A549 (cell line): ENCODE results near the gene RBM17. TPM values are rescaled to one million over a fixed set of nuclear protein-coding genes. Genes with fewer than 3 reads are reported as not detected.

Source experiments
- ATAC-seq, 2 experiments: fragments of 200-7000 bp in 1 of 2; fragments of >200 bp in 1 of 2; cut with Nextera tagmentation in 1 of 2; cut with Tn5 transposase in 1 of 2; 3 replicates each; pipeline versions ENCODE4 v1.8.0 to v1.9.1; 2018 to 2020; ENCODE audit warnings: mild to moderate bottlenecking in 1 of 2, moderate library complexity in 1 of 2
- CTCF ChIA-PET: fragments of 300-600 bp; sonication (Branson Sonifier 250); formaldehyde crosslinking; extraction: SDS; loops from one replicate; lab custom pipeline; 2021; ENCODE audit warnings: antibody characterized with exemption, inconsistent platforms; lab: Yijun Ruan, JAX
- POLR2A ChIA-PET: fragments of 350-600 bp; formaldehyde crosslinking; extraction: SDS; loops from one replicate; lab custom pipeline; 2021; ENCODE audit warnings: antibody characterized with exemption, inconsistent platforms; lab: Yijun Ruan, JAX
- DNase-seq, 2 experiments: peaks; one replicate each; pipeline versions ENCODE4 v3.0.0 to v3.0.0-alpha.2; 2011 to 2016; ENCODE audit warnings: low read depth in 1 of 2, low spot score in 1 of 2
- FAIRE-seq: peaks from 2 replicates; lab custom pipeline; 2011; peaks lifted over from hg19 to GRCh38; lab: Jason Lieb, UNC
- H3K27ac ChIP-seq, 2 experiments: fragments of >200 bp; sonication (Bioruptor Twin); formaldehyde crosslinking; 3 replicates each; pipeline ENCODE4 v1.5.1; 2016 to 2017
- H3K4me1 ChIP-seq: fragments of >200 bp; sonication (Bioruptor Twin); formaldehyde crosslinking; 3 replicates; pipeline ENCODE4 v1.6.1; 2016
- H3K4me2 ChIP-seq: fragments of >200 bp; sonication (Bioruptor Twin); formaldehyde crosslinking; 3 replicates; pipeline ENCODE4 v1.6.1; 2016
- H3K4me3 ChIP-seq: fragments of >200 bp; sonication (Bioruptor Twin); formaldehyde crosslinking; 3 replicates; pipeline ENCODE4 v1.5.1; 2016
- H3K9me3 ChIP-seq: fragments of >200 bp; sonication (Bioruptor Twin); formaldehyde crosslinking; 3 replicates; pipeline ENCODE4 v1.6.1; 2016
- ATOH8 ChIP-seq: fragments of 250-450 bp; sonication (Bioruptor Pico); IDR thresholded peaks from 2 replicates; pipeline ENCODE4 v1.5.0; 2020; ENCODE audit warnings: low read depth, mild to moderate bottlenecking, moderate library complexity
- BCL3 ChIP-seq: fragments of >200 bp; sonication (Bioruptor Twin); formaldehyde crosslinking; IDR thresholded peaks from 3 replicates; pipeline ENCODE4 v1.6.1; 2016
- CBX2 ChIP-seq: fragments of 200-600 bp; sonication (generic); IDR thresholded peaks from 2 replicates; pipeline ENCODE4 v1.6.1; 2016; ENCODE audit warnings: low read depth, mild to moderate bottlenecking, borderline replicate concordance
- CBX8 ChIP-seq: fragments of 200-600 bp; sonication (generic); IDR thresholded peaks from 2 replicates; pipeline ENCODE4 v1.6.1; 2016
- CEBPB ChIP-seq, 2 experiments: fragments of >200 bp in 1 of 2; sonication (Bioruptor Twin) in 1 of 2; formaldehyde crosslinking in 1 of 2; IDR thresholded peaks; 2 replicates each; pipeline ENCODE4 v1.6.1; 2012 to 2016
- CTCF ChIP-seq: fragments of >200 bp; sonication (Bioruptor Twin); formaldehyde crosslinking; IDR thresholded peaks from 3 replicates; pipeline ENCODE4 v1.5.1; 2016
- E2F6 ChIP-seq: IDR thresholded peaks from 2 replicates; pipeline ENCODE4 v1.6.1; 2012; ENCODE audit warnings: low read depth, borderline replicate concordance
- EHMT2 ChIP-seq: fragments of 200-600 bp; sonication (generic); IDR thresholded peaks from 2 replicates; pipeline ENCODE4 v1.6.1; 2016; ENCODE audit warnings: antibody characterized with exemption, low read depth, mild to moderate bottlenecking, moderate library complexity
- FOXS1 ChIP-seq: fragments of 250-450 bp; sonication (Bioruptor Pico); IDR thresholded peaks from 2 replicates; pipeline ENCODE4 v1.5.0; 2020; ENCODE audit warnings: mild to moderate bottlenecking, moderate library complexity
- GATA3 ChIP-seq: IDR thresholded peaks from 2 replicates; pipeline ENCODE4 v1.6.1; 2012; ENCODE audit warnings: borderline replicate concordance
- HDAC2 ChIP-seq: fragments of 200-600 bp; sonication (generic); IDR thresholded peaks from 2 replicates; pipeline ENCODE4 v1.6.1; 2016
- HEYL ChIP-seq: fragments of 250-450 bp; sonication (Bioruptor Pico); IDR thresholded peaks from 2 replicates; pipeline ENCODE4 v1.8.0; 2021; ENCODE audit warnings: mild to moderate bottlenecking, moderate library complexity
- JUNB ChIP-seq: fragments of >200 bp; sonication (Bioruptor Twin); formaldehyde crosslinking; IDR thresholded peaks from 2 replicates; pipeline ENCODE4 v1.6.1; 2016
- MAX ChIP-seq: IDR thresholded peaks from 2 replicates; pipeline ENCODE4 v1.6.1; 2012
- MAZ ChIP-seq: fragments of 150-350 bp; IDR thresholded peaks from 2 replicates; pipeline ENCODE4 v1.6.1; 2014; ENCODE audit warnings: antibody characterized with exemption, low read depth, low read length, borderline replicate concordance
- NPAS2 ChIP-seq: fragments of 250-450 bp; sonication (Bioruptor Pico); IDR thresholded peaks from 2 replicates; pipeline ENCODE4 v1.8.0; 2022; ENCODE audit warnings: mild to moderate bottlenecking, moderate library complexity, borderline replicate concordance
- RAD21 ChIP-seq, 2 experiments: fragments of >200 bp in 1 of 2; sonication (Bioruptor Twin) in 1 of 2; formaldehyde crosslinking in 1 of 2; IDR thresholded peaks in 1 of 2; conservative IDR thresholded peaks in 1 of 2; 2 replicates in 1 of 2; 3 replicates in 1 of 2; pipeline ENCODE4 v1.6.1; 2012 to 2018; ENCODE audit warnings: inconsistent platforms in 1 of 2
- RFX5 ChIP-seq: fragments of 450-650 bp; IDR thresholded peaks from 2 replicates; pipeline ENCODE4 v1.7.1; 2014; ENCODE audit warnings: antibody characterized with exemption, mild to moderate bottlenecking, moderate library complexity
- RNF2 ChIP-seq: fragments of 200-600 bp; sonication (generic); IDR thresholded peaks from 2 replicates; pipeline ENCODE4 v1.6.1; 2016; ENCODE audit warnings: low read depth, mild to moderate bottlenecking, antibody characterized with exemption, moderate library complexity, borderline replicate concordance
- SMC3 ChIP-seq: fragments of >200 bp; sonication (Bioruptor Twin); formaldehyde crosslinking; IDR thresholded peaks from 3 replicates; pipeline ENCODE4 v1.6.1; 2018; ENCODE audit warnings: inconsistent platforms
- SREBF2 ChIP-seq: fragments of 450-650 bp; IDR thresholded peaks from 2 replicates; pipeline ENCODE4 v1.6.1; 2014; ENCODE audit warnings: mild to moderate bottlenecking, moderate library complexity
- TFCP2L1 ChIP-seq: fragments of 250-450 bp; sonication (Bioruptor Pico); IDR thresholded peaks from 2 replicates; pipeline ENCODE4 v1.5.0; 2021; ENCODE audit warnings: mild to moderate bottlenecking
- USF2 ChIP-seq: fragments of 450-650 bp; IDR thresholded peaks from 2 replicates; pipeline ENCODE4 v1.6.1; 2014; ENCODE audit warnings: antibody characterized with exemption
- ZNF302 ChIP-seq: fragments of 250-450 bp; sonication (Bioruptor Pico); IDR thresholded peaks from 2 replicates; pipeline ENCODE4 v1.9.0; 2021; ENCODE audit warnings: inconsistent platforms, mild to moderate bottlenecking, moderate library complexity
- ZSCAN20 ChIP-seq: fragments of 250-450 bp; sonication (Bioruptor Pico); IDR thresholded peaks from 2 replicates; pipeline ENCODE4 v1.8.0; 2022; ENCODE audit warnings: mild to moderate bottlenecking, moderate library complexity
- WGBS: methylation state at CpG from one replicate; pipeline ENCODE4 v1.1.6; 2017; ENCODE audit errors: missing lambda C conversion rate; 5-methylcytosine and 5-hydroxymethylcytosine counted together
- polyA plus RNA-seq, 4 experiments: library from polyadenylated mRNA; depleted of rRNA in 3 of 4; stranded (reverse); fragments of >200 nt; fragmentation: RNase III in 1 of 4; extraction: RNeasy Plus Mini Kit Qiagen cat#74134 plus additional on column Dnase treatment in 1 of 4; gene quantifications; 2 replicates in 3 of 4; 3 replicates in 1 of 4; pipeline ENCODE4 v1.2.3, GENCODE V29; 2011 to 2017
- TF ChIP-seq, protein P1 (sequence below): fragments of 150-350 bp; IDR thresholded peaks from 2 replicates; pipeline ENCODE4 v1.6.1; 2014; ENCODE audit warnings: low read depth, mild to moderate bottlenecking, low read length
- TF ChIP-seq, protein P2 (sequence below): fragments of >200 bp; sonication (Bioruptor Twin); formaldehyde crosslinking; IDR thresholded peaks from 2 replicates; pipeline ENCODE4 v1.6.1; 2016

Gene RBM17
- polyA plus RNA-seq, 2 of the 4 experiments (the other 2 are of a cell fraction) = 75.2 to 121 TPM

GRCh38 chr10:6049031-6049400, 39.8 kb upstream of the RBM17 start:
- no peak for FAIRE-seq
- Histone ChIP-seq H3K4me1 (peaks cover 5% of the 10 kb centered on the region; the same call in 1 of the 3 replicates), H3K4me2 (no peak overlapping the region), H3K4me3 (no peak overlapping the region)
- CTCF ChIA-PET = interaction anchor here (0.6 to 2.8 kb wide), 2 partner anchors 22 to 134 kb away, joined by 3 to 7 read pairs; no protein-coding TSS in a partner anchor
- DNase-seq = no peak
- no peak for ATAC-seq
- TF ChIP-seq MAX (no peak), ZNF302 (CRISPR knock-in tag) (no peak), ATOH8 (CRISPR knock-in tag) (no peak), HDAC2 (no peak), GATA3 (no peak), BCL3 (no peak), E2F6 (no peak), RFX5 (no peak), FOXS1 (no peak), USF2 (no peak), CBX2 (no peak), CEBPB (IDR thresholded peaks at IDR 0.05) (no peak), RNF2 (no peak), EHMT2 (no peak)
- TF ChIP-seq, all 56 proteins: peak for 0
- 83% methylated on average over 2 of the region's 2 CpGs for WGBS
- POLR2A ChIA-PET = no interaction called here
- Histone ChIP-seq H3K27ac (no peak overlapping the region), H3K9me3 (no peaks in the 10 kb centered on the region)

GRCh38 chr10:6050801-6051445, 37.9 kb upstream of the RBM17 start:
- 20% methylated on average over 18 of the region's 18 CpGs for WGBS
- POLR2A ChIA-PET = no interaction called here
- Histone ChIP-seq H3K4me1 (peaks cover 5% of the 10 kb centered on the region; the same call in 1 of the 3 replicates), H3K27ac (peak overlapping the region; percentile 46 to 63; a peak in 5 of 6 replicates), H3K4me2 (peak overlapping the region; percentile 97), H3K9me3 (no peaks in the 10 kb centered on the region), H3K4me3 (peak overlapping the region; percentile 41)
- peak; percentile 60 to 80 for ATAC-seq
- DNase-seq = peak; percentile 33 to 39
- TF ChIP-seq NPAS2 (no peak), CTCF (peak; percentile 42), FOXS1 (no peak), CBX8 (no peak), SMC3 (peak; percentile 39), BCL3 (no peak), HDAC2 (no peak), RAD21 (conservative IDR thresholded peaks at IDR 0.05 in 1 of 2, IDR thresholded peaks at IDR 0.05 in 1 of 2) (peak; percentile 55 to 58), HEYL (CRISPR knock-in tag) (no peak), ZSCAN20 (CRISPR knock-in tag) (no peak), SREBF2 (no peak), JUNB (no peak), MAZ (no peak), TFCP2L1 (CRISPR knock-in tag) (no peak)
- TF ChIP-seq, protein P1, sequence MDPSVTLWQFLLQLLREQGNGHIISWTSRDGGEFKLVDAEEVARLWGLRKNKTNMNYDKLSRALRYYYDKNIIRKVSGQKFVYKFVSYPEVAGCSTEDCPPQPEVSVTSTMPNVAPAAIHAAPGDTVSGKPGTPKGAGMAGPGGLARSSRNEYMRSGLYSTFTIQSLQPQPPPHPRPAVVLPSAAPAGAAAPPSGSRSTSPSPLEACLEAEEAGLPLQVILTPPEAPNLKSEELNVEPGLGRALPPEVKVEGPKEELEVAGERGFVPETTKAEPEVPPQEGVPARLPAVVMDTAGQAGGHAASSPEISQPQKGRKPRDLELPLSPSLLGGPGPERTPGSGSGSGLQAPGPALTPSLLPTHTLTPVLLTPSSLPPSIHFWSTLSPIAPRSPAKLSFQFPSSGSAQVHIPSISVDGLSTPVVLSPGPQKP = no peak
- TF ChIP-seq, protein P2, sequence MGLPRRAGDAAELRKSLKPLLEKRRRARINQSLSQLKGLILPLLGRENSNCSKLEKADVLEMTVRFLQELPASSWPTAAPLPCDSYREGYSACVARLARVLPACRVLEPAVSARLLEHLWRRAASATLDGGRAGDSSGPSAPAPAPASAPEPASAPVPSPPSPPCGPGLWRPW = no peak
- CTCF ChIA-PET = interaction anchor here (0.6 to 2.8 kb wide), 7 partner anchors 14 to 1246 kb away, joined by 3 to 11 read pairs (median 3); no protein-coding TSS in a partner anchor
- FAIRE-seq = no peak
